Activated CD4-positive, alpha-beta T cell treated with anti-CD3 and anti-CD28 coated beads, Interleukin-2, Interleukin-6, amounts not matched to agents 100 ng/mL and 50 ng/mL, durations not matched to agents 16 hours and 8 hours (primary cell): ENCODE data around the gene DLX2.
A peak's percentile ranks its signal among the peaks of the same experiment; 100 is the strongest.

Source experiments
- DNase-seq: peaks from one replicate; pipeline ENCODE4 v3.0.0-alpha.2; 2020

DLX2 gene

DNA sequence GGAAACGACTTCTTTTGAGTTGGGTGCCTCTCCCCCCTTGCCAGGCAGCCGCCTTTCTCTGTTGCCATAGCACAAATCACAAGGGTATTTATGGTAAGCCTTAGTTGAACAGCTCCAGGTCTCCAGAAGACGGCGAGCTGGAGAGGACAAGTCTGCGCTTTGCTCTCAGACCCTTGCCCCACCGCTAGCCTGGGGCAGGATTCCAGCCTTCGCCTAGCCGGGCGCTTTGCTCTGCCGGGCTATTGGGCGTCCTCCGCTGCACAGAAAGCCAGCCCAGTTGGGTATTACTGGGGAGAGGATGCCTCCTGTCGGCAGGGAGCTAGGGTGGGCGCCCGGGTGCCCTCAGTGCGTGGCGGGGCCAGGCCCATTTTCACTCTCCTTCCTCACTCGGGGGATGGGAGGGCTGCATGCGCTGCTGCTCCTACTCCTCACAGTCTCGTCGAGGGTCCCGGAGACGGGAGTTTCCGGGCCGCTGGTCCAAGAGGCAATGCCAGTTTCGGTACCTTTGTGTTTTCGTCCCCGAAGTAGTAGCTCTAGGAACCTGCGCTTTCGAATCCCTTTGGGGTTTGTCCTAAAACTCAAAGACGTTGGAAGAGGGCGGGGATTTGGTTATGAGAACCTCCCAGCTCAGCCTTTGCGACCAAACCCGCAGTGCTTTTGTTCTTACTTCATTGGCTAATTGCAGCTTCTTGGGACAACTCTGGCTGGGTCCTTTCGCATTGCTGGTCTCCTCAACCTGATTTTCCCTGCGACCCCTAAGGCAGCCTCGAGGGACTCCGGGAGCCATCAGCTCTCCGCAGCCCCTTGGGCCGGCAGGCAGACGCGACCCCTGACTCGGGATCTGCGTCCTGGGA, 3.6 kb upstream of the DLX2 start:
- no peak for DNase-seq

DNA sequence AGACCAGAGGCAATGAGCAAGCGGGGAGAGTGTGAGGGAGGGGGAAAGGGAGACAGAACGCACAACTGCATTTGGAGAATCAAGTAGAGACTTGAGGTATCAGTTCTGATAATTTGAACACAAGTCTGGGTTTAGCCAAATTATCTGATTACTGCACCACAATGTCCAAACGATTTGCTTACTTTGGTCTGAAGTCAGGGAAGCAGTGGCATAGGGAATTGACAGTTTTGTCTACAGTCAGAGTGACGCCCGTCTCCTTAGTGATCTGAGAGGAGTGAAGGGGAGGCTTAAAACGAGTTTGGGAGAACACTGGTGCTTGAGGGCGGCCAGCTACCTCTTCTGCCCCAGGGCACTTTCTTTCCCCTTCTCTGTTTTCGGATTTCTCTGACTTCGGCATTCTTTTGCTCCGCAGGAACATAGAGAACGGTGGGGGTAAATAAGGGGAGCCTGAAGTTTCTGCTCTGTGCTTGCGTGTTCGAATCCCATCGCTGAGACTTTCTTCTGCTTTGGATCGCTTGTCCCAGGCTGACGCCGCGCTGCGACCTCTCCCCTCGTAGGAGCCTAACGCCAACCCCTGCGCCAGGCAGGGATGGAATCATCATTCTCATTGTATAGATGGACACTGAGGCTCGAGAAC, 2.9 kb upstream of the DLX2 start:
- DNase-seq, result no peak

DNA sequence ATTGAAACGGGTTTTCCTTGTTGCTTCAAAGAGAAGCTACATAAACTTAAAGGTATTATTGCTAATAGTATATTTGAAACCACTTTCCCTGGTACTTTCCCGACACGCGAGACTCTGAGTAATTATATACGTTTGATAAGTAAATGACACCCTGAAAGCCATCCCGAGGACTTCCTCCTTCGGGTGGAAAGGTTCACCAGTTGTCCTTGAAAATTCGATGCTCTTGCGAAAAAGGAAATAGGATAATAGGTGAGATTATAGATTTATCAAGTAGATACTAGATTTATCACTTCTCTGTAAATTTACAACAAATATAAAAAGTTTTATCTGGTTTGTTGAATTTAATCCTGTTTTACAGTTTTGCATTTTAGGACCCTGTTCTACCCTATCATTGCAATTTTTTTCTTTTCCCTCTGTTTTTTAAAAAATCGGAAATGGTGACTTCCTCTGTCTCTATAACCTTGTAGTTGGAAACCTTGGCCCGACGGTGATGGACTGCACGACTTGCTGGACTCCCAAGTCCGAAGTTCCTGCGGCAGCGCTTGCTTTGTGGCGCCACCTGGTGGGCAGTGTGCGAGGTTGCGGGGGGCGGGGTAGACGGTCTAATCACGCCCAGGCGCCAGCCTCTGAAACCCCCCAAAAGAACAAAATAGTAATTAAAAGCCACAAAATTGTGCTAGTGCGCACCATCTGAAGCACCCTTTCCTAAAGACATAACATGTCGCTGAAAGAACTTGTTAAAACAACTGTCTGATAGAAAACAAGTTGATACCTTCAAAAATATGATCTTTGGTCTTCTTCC, 972 bp upstream of the DLX2 start:
- DNase-seq, result peak; percentile 75

DNA sequence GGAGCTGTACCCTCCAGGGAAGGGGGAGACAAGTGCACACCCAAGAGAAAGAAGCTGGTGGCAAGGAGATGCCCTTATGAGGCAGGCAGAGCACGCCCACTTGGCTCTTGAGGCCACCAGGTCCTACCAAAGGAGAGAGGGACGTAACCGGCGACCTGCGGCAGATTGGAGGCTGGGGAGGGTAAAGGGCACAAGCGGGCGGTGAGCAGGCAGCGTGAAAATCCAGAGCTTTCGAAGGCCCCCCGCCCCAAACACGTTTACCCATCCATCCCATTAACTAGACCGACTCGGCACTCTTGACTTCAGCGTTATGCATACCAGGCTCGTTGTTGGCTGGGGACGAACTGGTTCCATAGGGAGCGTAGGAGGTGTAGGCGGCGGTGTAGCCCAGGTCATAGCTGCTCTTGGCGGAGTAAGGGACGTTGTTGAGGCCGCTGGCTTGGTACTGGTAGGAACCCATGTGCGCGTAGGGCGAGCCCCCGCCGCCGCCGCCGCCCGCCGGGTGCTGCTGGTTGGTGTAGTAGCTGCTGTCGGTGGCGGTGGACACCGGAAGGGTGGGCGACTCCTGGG, 794 bp downstream of the DLX2 start:
- no peak for DNase-seq

DNA sequence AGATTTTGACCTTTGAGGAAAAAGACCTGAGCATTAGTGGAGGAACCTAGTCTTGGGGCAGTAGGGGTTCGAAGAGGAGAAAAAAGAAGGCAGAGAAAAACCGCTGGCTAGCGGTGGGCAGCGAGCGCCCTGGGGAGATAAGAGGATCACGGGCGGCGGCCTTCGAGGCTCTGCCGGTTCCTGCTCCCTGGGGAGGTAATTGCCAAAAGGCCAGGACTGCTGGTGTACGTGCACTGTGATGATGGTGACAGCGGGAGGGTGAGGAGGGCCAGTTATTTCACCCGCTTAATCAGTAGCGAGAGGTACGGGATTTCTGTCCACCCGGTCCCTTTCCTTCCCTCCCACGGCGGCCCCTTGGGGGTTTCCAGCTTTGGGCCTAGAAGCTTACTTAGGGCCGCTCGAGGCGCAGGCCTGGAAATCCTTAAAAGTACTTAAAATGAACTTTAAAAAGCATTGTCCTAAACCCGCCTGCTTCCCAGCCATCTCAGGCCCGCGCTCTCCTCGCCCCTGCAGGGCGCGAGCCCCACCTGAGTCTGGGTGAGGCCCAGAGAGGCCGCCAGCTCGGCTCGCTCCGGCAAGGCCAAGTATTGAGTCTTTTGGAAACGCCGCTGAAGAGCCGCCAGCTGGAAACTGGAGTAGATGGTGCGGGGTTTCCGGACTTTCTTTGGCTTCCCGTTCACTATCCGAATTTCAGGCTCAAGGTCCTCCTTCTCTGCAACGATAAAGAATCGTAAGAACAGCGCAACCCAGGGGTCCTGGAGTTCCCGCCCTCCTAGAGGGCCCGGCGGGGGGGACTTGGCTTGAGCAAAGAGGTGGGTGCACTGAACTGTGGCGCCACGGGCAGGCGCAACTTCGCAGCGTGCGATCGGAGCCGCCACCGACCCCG, 1.5 kb downstream of the DLX2 start:
- no peak for DNase-seq

DNA sequence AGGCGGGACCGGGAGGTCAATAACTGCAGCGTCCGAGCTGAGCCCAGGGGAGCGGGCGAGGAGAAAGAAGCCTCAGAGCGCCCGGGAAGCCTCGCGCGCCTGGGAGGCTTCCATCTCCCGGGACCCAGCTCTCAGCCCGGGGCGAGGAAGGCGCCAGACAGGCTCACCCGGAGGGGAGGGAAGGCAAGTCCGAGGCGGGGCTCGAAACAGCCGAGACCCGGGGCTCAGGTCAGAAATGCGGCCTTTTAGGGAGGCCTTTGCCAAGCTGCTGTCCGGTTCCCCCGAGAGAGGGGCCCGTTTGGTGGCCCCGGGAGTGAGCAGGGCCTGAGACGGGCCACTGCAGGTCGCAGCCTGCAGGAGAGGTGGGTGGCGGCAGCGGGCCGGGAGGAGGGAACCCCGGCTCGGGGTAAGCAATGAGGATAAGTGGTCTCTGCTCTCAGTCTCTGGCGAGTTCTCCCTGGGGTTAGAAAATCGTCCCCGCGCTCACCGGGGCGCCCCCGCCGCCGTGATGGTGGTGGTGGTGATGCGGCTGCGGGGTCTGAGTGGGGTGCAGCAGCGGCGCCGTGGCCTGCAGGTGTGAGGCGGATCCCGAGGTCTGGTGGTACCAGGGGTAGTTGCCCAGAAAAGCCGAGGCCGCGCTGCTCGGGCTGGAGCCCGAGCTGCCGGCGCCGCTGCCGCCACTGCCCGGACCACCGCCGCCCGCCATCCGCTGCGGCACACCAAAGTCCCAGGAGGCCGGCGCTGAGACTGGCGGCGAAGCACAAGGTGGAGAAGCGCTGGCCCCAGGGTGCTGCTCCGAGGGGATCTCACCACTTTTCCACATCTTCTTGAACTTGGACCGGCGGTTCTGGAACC, 2.4 kb downstream of the DLX2 start:
- no peak for DNase-seq

DNA sequence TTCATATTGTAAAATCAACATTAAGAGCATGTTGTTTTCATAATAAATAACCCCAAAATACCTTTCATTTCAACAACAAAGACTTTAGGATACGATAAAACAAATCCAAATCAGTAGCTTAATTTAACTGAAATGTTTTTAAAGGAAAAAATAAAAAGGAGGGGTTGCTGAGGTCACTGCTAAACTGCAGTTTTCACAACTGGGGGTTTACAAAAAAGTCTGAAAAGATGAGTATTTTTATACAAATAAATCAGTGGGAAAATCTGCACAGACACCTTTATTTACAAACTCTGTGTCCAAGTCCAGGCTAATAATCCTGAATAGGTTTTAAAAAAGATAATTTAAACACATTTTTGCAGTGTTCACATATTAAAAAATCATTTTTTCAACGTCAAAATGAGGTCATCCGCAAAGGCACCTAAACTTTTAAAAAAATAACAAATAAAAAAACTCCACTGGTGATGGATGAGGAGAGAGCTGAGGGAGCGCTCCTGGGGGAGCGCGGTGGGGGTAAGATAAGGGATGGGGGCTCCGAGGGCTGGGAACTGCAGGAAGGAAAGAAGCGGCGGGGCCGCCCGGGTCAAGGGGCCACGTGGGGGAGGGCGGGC, 3.1 kb downstream of the DLX2 start:
- DNase-seq, result no peak

DNA sequence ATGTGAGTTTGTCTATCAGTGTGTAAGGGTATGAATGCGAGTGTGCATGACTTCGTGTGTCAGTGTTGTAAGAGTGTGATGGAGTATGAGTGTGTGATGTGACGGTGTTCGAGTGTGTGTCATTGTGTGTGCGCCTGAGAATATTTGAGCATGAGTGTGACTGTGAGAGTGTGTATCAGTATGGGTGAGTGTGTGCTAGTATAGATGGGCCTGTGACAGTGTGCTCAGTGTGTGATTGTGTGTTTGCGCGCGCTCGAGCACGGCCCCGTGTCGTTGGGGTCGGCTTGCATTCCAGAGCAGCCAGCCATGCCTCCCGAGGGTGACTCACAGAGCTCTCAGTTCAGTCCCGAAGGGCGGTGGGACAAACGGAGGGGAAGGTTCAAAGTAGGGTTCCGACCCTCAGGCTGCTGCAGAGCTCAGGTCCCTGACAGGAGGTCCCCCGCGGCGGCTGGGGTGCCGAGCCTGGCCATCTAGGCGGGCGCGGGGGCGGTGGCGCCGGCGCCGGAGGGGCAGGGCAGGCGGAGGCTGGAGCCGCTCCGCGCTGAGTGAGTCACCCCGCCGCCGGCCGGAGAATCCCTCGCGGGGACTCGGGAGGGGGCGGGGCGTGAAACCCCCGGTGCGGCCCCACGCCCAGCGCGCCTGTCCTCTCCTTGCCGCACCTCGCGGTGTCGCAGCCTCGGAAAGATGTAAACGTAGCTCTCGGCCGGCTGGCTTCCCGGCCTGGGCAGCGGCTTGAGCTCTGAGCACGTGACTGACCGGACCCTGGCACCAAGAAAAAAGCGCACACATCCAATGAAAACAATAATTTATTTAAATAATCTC, 3.8 kb downstream of the DLX2 start:
- DNase-seq, result peak; percentile 53

DNA sequence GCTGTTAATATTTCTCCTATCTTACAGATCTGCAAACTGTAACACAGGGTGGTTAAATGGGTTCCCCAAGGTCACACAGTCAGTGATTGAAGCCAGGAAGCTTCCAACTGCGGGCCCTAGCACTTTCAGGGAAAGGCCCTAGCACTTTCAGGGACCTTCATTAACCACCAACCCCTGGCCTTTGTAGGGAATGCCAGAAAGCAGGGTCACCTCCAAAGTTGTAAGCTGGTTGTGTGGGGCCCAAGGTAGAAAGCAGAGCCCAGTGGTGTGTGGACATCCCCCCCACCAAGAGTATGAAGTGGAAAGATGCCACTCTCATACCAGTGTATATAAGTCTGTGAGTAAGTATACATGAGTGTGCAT, 4.4 kb downstream of the DLX2 start:
- DNase-seq, result no peak

DNA sequence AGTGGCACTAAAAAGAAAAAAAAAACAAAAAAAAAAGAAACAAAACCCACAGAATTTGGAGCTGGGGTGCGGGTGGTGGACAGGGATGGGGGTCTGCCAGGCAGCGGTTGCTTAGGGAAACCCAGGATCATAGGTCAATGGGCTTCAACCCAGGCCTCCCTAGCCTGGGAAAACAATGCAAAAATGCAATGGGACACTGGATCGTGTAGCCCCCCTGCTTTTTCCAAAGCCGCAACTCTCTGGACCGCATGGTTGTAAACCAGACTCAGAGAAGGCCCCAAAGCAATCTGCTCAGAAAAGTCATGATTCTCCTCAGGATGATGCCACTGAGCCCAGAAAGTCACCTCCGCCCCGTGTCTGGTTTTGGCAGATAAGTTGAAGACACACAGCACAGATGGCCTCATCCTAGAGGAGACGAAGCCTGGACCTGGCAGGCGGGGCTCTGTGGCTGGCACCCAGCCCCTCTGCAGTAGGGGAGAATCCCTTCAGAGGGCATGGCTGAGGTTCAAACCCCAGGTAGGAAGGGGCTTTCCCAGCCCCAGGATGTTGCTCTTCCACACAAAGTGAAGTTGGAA, 5.1 kb downstream of the DLX2 start:
- no peak for DNase-seq

DNA sequence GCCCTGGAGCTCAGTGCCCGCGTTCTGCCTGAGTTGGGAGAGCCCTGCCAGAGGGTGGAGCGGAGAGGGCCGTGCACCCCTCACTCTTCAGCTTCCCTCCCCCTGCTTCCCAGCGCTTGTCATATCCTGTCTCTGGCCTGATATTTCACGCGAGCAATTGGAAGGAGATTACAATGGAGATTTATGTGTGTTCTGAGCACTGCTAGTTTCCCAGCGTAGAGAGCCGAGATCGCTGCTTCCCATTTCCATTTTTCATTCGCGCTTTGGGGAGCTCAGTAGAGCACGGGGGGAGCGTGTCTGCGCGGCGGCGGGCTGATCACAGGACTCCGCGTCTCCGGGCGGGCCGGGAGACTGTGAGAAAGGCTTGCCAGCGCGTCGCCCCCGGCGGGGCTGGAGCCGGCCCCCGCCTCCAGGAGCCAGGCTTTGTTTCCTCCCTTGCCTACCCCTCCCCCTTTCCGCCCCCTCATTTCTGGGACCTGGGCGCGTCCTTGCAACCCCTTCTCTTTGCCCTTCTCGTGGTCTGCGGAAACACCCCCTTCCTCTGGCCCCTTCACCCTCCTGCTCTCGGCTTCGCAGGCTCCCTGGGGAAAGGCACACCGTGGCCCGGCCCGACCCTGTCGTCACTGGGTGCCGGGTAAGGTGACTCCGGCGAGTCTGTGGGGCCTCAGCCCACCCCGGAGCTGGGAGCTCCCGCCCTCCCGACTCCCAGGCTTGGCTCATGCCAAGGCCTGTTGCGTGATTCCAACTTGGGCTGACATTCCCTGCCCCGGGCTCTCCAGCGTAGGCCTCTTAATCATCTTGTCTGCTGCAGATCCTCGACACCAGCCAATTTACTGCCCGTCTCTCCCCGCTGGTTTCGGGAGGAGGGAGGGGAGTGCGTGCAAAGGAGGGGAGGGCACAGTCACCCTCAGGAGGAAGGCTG, 5.8 kb downstream of the DLX2 start:
- DNase-seq, result no peak

DNA sequence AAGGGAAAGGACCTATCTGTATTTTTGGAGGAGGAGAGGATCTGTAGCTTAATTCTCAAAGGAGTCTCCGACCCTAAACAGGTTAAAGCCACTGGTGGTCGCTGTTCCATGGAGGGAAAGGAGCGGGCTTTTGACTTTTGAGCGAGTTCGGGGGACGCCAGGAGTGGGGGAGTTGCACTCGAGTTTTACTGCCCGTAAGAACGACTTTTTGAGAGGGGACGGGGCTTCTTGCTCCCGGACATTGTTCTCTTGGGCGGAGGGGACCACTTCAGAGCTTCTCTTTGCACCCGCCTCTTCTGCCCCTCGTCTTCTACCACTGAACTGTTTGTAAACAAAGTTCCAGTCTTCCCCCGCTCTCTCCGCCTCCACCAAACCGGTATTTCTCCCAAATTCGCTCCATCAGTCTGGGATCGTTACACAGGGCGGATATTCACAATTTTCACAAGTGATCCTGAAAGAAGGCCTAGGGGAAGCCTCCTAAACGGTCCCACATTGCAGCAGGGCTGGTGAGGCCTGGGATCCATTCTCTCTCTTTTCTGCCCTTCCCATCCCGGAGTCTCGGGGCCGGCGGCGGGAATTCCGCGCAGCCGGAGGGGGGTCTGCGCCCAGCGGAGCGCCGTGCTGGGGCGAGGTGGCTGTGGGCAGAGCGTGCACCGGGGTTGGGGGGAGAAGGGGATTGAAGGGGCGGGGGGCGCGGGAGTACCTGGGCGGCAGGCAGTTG, 6.6 kb downstream of the DLX2 start:
- DNase-seq, result no peak

DNA sequence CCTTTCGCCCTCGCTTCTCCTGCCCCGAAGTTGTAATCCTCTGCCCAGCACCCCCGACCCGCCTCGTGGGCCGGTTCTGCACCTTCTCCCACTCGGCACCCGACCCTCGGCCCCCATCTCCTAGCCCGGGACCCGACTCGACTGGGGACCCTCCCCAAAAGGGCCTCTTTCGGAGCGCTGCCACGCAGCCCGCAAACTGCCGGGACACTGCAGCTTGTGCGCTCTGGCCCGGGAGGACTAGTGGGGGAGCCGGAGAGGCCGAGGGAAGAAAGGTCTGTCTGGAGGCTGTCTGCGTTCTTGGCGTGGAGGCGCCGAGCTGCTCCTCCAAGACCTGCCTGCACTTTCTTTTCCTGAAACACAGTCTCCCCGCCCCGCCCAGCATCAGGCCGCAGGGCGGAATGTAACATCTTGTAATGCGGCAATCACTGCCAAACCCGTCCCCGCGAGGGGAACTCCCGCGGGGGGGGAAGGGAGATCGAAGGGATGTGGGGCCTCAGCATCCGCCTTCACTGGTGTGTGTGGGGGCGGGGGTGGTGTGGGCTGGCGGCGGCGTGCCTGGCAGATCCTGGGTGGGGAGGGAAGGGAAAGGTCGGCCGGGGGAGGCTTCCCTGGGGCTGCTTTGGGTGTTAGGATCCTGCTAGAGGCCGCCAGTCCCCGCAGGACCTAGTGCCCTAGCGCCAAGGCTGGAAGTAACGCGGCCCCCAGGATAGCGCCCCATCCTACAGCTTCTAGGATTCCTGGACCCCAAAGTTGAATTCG, 7.4 kb downstream of the DLX2 start:
- peak; percentile 66 for DNase-seq

DNA sequence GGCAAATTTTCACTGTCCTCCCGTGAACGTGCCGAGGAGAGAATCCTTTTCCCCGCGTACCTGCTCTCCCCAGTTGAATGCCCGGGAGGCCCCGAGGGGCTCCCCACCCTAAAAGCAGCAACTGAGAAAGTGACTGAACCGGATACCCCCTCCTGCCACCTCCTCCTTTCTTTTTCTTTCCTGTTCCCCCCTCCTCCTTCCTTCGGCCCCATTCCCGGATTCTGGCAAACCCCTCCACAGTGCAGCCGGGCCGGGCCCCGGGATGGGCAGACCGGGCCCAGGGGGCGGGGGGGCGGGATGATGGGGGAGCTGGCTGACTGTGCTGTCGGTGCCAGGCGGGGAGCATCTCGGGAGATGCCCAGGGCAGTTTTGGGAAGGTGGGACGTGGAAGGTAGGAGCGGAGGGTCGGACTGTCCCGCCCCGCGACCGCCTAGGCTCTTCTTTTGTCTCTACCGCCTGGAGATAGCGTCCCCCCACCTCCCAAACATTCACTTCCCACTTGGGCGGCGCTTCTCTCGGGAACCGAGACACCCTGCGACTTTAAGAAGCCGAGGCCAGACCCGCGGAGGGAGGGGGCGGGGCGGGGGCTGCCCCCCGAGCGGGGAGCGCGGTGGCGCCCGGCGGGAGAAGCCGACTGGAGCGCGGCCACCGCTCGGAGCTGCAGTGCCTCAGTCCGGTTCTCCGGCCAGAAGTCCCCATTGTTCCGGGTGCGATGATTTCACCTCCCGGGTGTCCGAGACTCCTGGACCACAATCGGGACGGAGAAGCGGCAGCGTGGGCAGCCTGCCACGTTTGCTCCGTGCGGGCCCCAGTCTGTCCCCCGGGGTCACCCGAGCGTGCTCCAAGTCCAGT, 8.2 kb downstream of the DLX2 start:
- DNase-seq, result no peak

DNA sequence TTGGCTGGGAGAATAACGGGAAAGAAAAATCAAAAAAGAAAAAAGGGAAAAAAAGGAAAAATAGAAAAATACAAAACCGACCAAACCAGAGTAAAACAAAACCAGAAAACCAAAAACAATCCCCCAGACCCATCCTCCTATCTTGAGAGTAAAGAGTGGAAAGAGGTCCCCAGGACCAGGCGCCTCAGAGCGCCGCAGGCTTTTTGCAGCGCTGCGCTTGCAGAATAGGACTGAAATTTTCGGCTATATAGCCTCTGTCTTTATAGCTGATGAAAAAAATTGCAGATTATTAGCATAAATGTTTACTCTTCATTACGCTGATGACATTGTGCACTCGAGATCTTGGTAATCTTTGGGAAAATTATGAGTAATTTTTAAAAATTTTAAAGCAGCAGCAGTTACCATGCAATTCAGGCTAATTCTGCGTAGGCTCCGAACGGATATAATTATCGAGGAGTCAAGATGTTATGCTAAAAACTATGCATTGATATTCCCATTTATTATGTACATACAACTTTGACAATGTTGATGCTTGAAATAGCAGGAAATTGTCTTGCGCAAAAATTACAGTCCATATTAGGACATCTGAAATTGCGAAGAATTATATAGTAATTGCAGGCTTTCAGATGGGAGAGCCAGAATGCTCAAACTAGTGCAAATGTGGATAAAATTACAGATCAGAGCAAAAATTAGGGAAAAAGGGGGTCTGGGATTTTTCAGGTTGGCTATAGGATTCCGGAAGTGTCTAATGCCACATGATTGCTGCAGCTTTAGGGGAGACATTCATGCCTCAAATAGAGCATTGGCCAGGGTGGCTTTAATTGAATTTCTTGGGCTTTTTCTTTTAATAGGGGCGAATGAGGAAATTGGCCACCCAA, 9.0 kb downstream of the DLX2 start:
- DNase-seq, result no peak
